NB4 (cell line): ENCODE results near the gene DHCR24.

Experiments
- POLR2A ChIP-seq: IDR thresholded peaks from 2 replicates; pipeline ENCODE4 v1.6.1; 2011; ENCODE audit warnings: mild to moderate bottlenecking; ENCODE audit not compliant: insufficient read length; ENCODE audit errors: extremely low read depth
- TF ChIP-seq, protein P1 (sequence below): IDR thresholded peaks from one replicate; pipeline ENCODE4 v1.5.1; 2012; ENCODE audit warnings: low read depth, low read length
- TF ChIP-seq, protein P2 (sequence below): IDR thresholded peaks from 2 replicates; pipeline ENCODE4 v1.6.1; 2011; ENCODE audit warnings: low read depth, low read length

DNA sequence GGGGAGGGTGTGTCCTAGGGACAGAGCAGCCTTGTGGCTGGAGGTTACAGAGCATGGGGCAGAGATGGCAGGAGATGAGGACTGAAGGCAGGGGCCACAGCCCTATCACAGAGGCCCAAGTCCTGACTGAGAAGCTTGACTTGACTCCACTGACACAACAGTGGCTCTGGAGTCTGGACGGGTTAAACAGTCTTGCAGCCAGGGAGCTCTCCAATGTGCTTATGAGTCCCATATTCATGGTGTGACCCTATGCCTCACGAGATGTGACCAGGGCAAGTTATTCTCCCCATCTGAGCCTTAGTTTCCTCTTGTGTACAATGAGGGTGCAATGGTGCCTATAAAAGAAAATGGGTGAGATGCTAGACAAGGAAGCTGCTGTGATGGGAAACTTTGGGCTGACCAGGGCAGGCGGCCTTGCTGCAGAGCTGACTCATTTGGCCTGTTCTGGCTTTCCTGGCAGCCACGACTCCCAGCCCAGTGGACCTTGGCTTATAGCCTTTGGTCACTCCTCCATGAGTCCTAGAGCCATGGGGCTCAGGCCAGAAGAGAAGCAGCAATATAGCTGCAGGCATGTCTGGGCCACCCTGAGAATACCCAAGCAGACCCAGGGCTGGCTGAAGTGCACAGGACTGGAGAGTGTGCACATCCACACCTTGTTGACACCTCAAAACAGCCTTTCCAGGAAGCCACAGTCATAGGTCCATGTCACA lies 83.1 kb downstream of the DHCR24 start:
- TF ChIP-seq, protein P1, sequence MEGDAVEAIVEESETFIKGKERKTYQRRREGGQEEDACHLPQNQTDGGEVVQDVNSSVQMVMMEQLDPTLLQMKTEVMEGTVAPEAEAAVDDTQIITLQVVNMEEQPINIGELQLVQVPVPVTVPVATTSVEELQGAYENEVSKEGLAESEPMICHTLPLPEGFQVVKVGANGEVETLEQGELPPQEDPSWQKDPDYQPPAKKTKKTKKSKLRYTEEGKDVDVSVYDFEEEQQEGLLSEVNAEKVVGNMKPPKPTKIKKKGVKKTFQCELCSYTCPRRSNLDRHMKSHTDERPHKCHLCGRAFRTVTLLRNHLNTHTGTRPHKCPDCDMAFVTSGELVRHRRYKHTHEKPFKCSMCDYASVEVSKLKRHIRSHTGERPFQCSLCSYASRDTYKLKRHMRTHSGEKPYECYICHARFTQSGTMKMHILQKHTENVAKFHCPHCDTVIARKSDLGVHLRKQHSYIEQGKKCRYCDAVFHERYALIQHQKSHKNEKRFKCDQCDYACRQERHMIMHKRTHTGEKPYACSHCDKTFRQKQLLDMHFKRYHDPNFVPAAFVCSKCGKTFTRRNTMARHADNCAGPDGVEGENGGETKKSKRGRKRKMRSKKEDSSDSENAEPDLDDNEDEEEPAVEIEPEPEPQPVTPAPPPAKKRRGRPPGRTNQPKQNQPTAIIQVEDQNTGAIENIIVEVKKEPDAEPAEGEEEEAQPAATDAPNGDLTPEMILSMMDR, result no peak
- no peak for TF ChIP-seq POLR2A
- TF ChIP-seq, protein P2, sequence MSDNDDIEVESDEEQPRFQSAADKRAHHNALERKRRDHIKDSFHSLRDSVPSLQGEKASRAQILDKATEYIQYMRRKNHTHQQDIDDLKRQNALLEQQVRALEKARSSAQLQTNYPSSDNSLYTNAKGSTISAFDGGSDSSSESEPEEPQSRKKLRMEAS, result no peak
